GM20000 (cell line): ENCODE measurements around the gene TCAP.

Experiments
- DNase-seq: peaks from one replicate; pipeline ENCODE4 v3.0.0; 2012; ENCODE audit warnings: low spot score
- CTCF ChIP-seq: IDR thresholded peaks from 2 replicates; pipeline ENCODE4 v1.5.1; 2012; ENCODE audit warnings: mild to moderate bottlenecking, control low read depth; ENCODE audit errors: extremely low read depth, missing control alignments

The TCAP gene

GRCh38 chr17:39653662-39654331 lies 11.4 kb upstream of the TCAP start:
- TF ChIP-seq CTCF = peak; percentile 84
- peak; percentile 91 for DNase-seq

- no peak for DNase-seq
- TF ChIP-seq CTCF = no peak
Measured at GRCh38 chr17:39655105-39655504, 10.0 kb upstream of the TCAP start.

GRCh38 chr17:39658346-39658745 lies 6.8 kb upstream of the TCAP start:
- TF ChIP-seq CTCF = no peak
- DNase-seq = no peak

DNA sequence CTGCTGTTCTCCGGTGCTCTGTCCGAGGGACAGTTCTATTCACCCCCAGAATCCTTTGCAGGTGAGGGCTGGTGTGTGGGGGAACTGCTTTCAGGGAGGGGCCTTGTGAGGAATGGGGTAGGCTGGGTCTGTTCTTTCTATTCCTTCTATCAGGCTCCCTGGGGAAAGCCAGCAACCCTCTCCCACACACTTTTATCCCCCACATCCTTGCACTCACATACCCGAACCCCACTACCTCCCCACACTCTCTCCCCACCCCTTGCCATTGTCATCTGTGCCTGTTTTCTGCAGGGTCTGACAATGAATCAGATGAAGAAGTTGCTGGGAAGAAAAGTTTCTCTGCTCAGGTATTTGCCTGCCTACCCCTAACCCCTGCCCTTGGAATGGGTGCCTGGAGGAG lies 6.4 kb upstream of the TCAP start:
- no peak for DNase-seq
- TF ChIP-seq CTCF = no peak

DNA sequence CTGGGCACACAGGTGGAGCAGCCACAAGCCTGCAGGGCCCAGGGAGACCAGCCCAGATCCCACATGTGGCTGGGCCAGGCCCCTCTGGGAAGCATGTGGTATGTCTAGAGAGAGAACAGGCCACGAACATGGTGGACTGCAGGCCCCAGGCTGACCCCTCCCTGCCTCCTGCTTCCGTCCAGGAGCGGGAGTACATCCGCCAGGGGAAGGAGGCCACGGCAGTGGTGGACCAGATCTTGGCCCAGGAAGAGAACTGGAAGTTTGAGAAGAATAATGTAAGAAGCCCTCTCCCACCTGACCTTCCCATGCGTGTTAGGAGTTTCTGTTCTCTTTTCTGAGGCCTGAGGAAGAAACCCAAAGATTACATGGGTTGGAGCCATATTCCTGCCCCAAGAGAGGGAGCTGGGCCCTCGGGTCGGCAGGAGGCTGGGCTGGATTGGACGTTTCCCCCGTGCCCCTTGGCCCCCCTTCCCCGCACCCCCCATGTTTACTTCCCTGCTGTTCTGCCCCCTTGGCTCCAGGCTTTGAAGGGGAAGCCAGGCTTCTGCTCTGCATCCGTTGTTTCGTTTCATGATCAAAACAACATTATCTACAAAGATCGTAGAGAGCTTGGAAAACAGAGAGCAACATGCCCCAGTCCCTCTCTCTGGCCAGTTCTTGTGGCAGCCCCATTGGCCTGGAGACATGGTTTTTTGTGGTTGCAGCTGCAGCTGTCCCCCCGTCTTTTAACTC lies 5.7 kb upstream of the TCAP start:
- no peak for DNase-seq
- no peak for TF ChIP-seq CTCF

DNA sequence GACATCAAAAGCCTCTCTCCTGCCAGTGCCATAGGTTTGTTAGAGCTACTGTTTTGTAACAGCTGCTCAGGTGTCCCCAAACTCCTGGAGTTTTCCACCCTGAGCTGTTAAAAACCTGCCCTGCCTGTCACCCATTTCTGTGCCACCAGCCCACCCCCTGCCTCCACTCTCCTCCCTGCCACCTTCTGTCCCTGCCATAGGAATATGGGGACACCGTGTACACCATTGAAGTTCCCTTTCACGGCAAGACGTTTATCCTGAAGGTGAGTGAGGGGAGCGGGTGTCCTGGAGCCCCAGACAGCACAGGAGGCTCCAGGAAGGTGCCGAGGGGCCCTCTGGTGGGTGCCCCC lies 5.2 kb upstream of the TCAP start:
- no peak for DNase-seq
- TF ChIP-seq CTCF = no peak
